ENCODE measurements around the gene SOX13.

Gene SOX13

DNA sequence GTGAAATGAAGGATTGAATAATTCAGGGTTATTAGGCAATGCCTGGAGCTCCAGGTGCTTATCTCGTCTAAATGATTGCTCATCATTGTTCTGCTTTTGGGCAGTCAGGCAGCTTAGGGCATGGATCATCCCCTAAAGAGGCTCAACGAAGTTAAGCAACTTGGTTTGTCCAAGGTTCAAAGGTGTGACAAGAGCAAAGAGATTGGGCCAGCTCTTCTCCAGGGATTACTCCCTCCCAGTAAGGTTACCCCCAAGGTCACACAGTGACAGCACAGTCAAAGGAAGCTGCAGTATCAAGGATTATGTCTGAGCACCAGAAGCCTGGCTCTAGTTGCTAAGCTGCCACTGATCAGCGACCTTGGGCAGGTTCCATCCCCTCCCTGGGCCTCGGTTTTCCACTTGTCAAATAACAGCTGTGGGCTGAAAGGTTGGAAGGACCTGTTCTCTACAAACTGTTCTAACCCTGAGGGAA lies 72.2 kb downstream of the SOX13 start:
- Histone ChIP-seq H2BK5ac (ENCODE audit: low read depth, low read length, poor library complexity) (no peak overlapping the region), H3K9me3 (ENCODE audit: insufficient read depth, low read depth, low read length) (no peaks in the 10 kb centered on the region), H3K18ac (ENCODE audit: low read length) (no peak overlapping the region), H3K4me3 (ENCODE audit: low read depth, low read length) (no peak overlapping the region), H3K79me1 (ENCODE audit: low read length) (no peaks in the 10 kb centered on the region), H2BK120ac (ENCODE audit: insufficient read depth, low read length, poor library complexity) (no peak overlapping the region), H2AFZ (ENCODE audit: insufficient read depth, low read length, poor library complexity) (no peak overlapping the region), H2AK5ac (ENCODE audit: low read length) (no peak overlapping the region), H3K4me1 (ENCODE audit: control insufficient read depth in 1 of 2, insufficient read depth in 2 of 2, low read length in 2 of 2) (no peaks in the 10 kb centered on the region), H3K14ac (ENCODE audit: low read length) (no peak overlapping the region), H3K4ac (ENCODE audit: low read depth, low read length) (no peak overlapping the region), H3K27me3 (ENCODE audit: insufficient read depth, low read length) (no peaks in the 10 kb centered on the region), H3K36me3 (ENCODE audit: control insufficient read depth in 1 of 2, insufficient read depth in 2 of 2, low read length in 2 of 2) (no peaks in the 10 kb centered on the region), H3K9ac (ENCODE audit: low read length) (no peak overlapping the region), H4K8ac (ENCODE audit: low read depth, low read length) (no peak overlapping the region), H3K4me2 (ENCODE audit: low read length) (no peak overlapping the region), H4K12ac (ENCODE audit: low read depth, low read length) (no peak overlapping the region), H3K23ac (ENCODE audit: low read length) (no peak overlapping the region), H4K91ac (ENCODE audit: low read depth, low read length) (no peak overlapping the region), H2BK12ac (ENCODE audit: low read length) (no peak overlapping the region), H3K27ac (ENCODE audit: low read depth, low read length) (no peak overlapping the region), H3K79me2 (ENCODE audit: control insufficient read depth, insufficient read depth, low read length, poor library complexity) (no peaks in the 10 kb centered on the region)
- no peak for DNase-seq
- no CpG with 5 or more reads among the region's 4 CpGs for WGBS (ENCODE audit: extremely low coverage, insufficient coverage, insufficient read length)

DNA sequence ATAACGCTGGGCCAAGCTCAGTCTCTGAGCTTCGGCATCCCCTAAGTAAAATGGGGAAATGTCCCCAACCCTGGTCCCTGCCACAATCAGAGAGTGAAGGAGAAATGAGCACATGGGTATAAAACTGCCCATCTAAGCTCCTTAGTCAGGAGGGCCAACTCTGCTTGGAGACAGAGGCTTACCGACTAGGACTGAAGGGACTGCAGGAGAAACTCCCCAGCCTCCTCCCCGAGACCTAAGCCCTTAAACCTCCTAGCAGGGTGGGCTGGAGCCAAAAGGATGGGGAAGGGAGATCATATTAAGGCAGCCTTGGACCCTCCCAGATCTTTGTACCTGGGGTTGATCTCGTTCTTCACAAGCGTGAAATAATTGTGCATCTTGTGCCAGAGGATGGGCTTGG lies 73.4 kb downstream of the SOX13 start:
- Histone ChIP-seq H3K79me2 (ENCODE audit: control insufficient read depth, insufficient read depth, low read length, poor library complexity) (no peaks in the 10 kb centered on the region), H3K18ac (ENCODE audit: low read length) (no peak overlapping the region), H2BK12ac (ENCODE audit: low read length) (no peak overlapping the region), H3K27me3 (ENCODE audit: insufficient read depth, low read length) (no peaks in the 10 kb centered on the region), H3K9me3 (ENCODE audit: insufficient read depth, low read depth, low read length) (no peaks in the 10 kb centered on the region), H3K4me2 (ENCODE audit: low read length) (no peak overlapping the region), H4K12ac (ENCODE audit: low read depth, low read length) (no peak overlapping the region), H4K8ac (ENCODE audit: low read depth, low read length) (no peak overlapping the region), H3K4ac (ENCODE audit: low read depth, low read length) (no peak overlapping the region), H3K4me3 (ENCODE audit: low read depth, low read length) (no peak overlapping the region), H3K36me3 (ENCODE audit: control insufficient read depth in 1 of 2, insufficient read depth in 2 of 2, low read length in 2 of 2) (no peaks in the 10 kb centered on the region), H3K79me1 (ENCODE audit: low read length) (no peaks in the 10 kb centered on the region), H2AK5ac (ENCODE audit: low read length) (no peak overlapping the region), H3K4me1 (ENCODE audit: control insufficient read depth in 1 of 2, insufficient read depth in 2 of 2, low read length in 2 of 2) (peaks cover 0 to under 1% of the 10 kb centered on the region in 2 experiments), H2BK120ac (ENCODE audit: insufficient read depth, low read length, poor library complexity) (no peak overlapping the region), H2BK5ac (ENCODE audit: low read depth, low read length, poor library complexity) (no peak overlapping the region), H3K14ac (ENCODE audit: low read length) (no peak overlapping the region), H2AFZ (ENCODE audit: insufficient read depth, low read length, poor library complexity) (no peak overlapping the region), H4K91ac (ENCODE audit: low read depth, low read length) (no peak overlapping the region), H3K9ac (ENCODE audit: low read length) (no peak overlapping the region), H3K27ac (ENCODE audit: low read depth, low read length) (no peak overlapping the region), H3K23ac (ENCODE audit: low read length) (no peak overlapping the region)
- WGBS (ENCODE audit: extremely low coverage, insufficient coverage, insufficient read length), result no CpG with 5 or more reads among the region's 6 CpGs
- DNase-seq, result no peak

DNA sequence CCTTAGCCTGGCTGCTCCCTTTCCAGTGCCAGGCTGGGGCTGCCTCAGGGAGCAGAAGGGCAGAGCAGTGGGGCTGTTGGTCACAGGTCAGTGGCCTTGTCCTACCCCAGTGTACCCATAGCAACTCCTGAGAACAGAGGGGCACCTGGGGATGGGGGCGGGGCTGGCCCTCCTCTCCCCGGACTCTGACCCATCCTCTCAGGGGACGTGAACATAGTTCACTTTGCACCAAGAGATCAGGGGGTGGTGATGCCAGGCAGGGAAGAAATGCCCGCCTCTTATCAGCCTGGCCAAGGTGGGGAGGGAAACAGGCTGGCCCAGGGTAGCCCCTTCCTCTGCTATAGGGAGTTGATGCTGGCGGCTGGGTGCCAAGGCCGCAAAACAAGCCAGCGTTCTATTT lies 74.0 kb downstream of the SOX13 start:
- H3K79me1 ChIP-seq (ENCODE audit: low read length), result peaks cover 4% of the 10 kb centered on the region
- no peak overlapping the region for H3K4me2 ChIP-seq (ENCODE audit: low read length)
- no peak overlapping the region for H3K14ac ChIP-seq (ENCODE audit: low read length)
- H2AFZ ChIP-seq (ENCODE audit: insufficient read depth, low read length, poor library complexity), result no peak overlapping the region
- no peak overlapping the region for H3K4ac ChIP-seq (ENCODE audit: low read depth, low read length)
- H3K4me1 ChIP-seq (ENCODE audit: control insufficient read depth in 1 of 2, insufficient read depth in 2 of 2, low read length in 2 of 2), result peaks cover 0 to 3% of the 10 kb centered on the region in 2 experiments
- no peak overlapping the region for H4K12ac ChIP-seq (ENCODE audit: low read depth, low read length)
- no peak overlapping the region for H2BK12ac ChIP-seq (ENCODE audit: low read length)
- no peak overlapping the region for H3K4me3 ChIP-seq (ENCODE audit: low read depth, low read length)
- no peak overlapping the region for H3K23ac ChIP-seq (ENCODE audit: low read length)
- H3K79me2 ChIP-seq (ENCODE audit: control insufficient read depth, insufficient read depth, low read length, poor library complexity), result peaks cover 2% of the 10 kb centered on the region
- whole genome bisulfite sequencing (ENCODE audit: extremely low coverage, insufficient coverage, insufficient read length), result no CpG with 5 or more reads among the region's 7 CpGs
- H3K9ac ChIP-seq (ENCODE audit: low read length), result no peak overlapping the region
- no peak overlapping the region for H2BK5ac ChIP-seq (ENCODE audit: low read depth, low read length, poor library complexity)
- no peak for DNase-seq
- H4K91ac ChIP-seq (ENCODE audit: low read depth, low read length), result no peak overlapping the region
- no peak overlapping the region for H2BK120ac ChIP-seq (ENCODE audit: insufficient read depth, low read length, poor library complexity)
- no peaks in the 10 kb centered on the region for H3K27me3 ChIP-seq (ENCODE audit: insufficient read depth, low read length)
- no peak overlapping the region for H3K18ac ChIP-seq (ENCODE audit: low read length)
- H3K27ac ChIP-seq (ENCODE audit: low read depth, low read length), result no peak overlapping the region
- H3K9me3 ChIP-seq (ENCODE audit: insufficient read depth, low read depth, low read length), result peaks cover 2% of the 10 kb centered on the region
- no peaks in the 10 kb centered on the region for H3K36me3 ChIP-seq (ENCODE audit: control insufficient read depth in 1 of 2, insufficient read depth in 2 of 2, low read length in 2 of 2)
- H4K8ac ChIP-seq (ENCODE audit: low read depth, low read length), result no peak overlapping the region
- H2AK5ac ChIP-seq (ENCODE audit: low read length), result no peak overlapping the region

DNA sequence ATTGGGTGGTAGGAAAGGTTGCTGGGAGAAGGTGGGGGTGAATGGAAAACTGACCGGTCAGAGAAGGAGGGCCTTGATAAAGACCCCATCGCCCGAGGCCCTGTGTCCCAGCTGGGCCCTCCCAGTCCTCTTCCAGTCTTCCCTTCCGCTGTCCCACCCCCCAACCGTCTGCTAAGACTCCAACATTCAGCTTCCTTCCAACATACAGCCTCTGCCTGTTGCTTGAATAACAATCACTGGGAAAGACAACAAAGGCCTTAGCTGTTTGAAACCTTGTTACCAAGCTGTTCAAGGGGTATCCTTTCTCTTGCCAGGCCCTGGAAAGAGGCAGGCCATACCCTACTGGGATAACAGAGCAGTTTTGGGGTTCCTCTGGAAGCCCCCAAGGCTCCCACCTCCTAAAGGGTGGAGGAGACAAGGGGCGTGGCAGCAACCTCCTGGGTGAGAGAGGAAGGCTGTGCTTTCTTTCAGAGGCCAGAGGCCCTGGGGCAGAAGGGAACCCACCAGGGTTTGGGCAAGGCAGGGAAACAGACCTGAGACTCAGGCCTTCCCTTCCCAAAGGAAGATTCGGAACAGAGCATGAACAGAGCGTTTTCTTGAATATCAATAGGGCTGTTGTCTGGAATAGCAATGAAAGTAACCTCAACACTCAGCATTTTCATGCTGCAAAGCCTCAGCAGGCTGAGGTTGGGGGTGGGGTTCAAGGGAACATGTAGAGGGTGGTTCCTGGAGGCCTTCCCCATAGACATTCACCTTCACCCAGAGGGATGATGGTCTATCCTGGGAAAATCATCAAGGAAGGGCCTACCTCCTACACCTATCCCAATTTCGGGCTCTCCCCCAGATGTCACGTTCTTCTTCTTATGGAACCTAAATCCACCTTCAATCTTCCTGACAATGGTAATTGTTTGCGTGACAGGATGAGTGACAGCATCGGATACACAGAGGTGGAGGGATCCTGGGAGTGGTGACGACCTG lies 74.8 kb downstream of the SOX13 start:
- Histone ChIP-seq H3K79me1 (ENCODE audit: low read length) (peaks cover 8% of the 10 kb centered on the region), H2AK5ac (ENCODE audit: low read length) (no peak overlapping the region), H2BK5ac (ENCODE audit: low read depth, low read length, poor library complexity) (no peak overlapping the region), H3K14ac (ENCODE audit: low read length) (no peak overlapping the region), H4K12ac (ENCODE audit: low read depth, low read length) (no peak overlapping the region), H3K9ac (ENCODE audit: low read length) (no peak overlapping the region), H3K27ac (ENCODE audit: low read depth, low read length) (no peak overlapping the region), H3K79me2 (ENCODE audit: control insufficient read depth, insufficient read depth, low read length, poor library complexity) (peaks cover 3% of the 10 kb centered on the region), H3K4me3 (ENCODE audit: low read depth, low read length) (no peak overlapping the region), H3K4me1 (ENCODE audit: control insufficient read depth in 1 of 2, insufficient read depth in 2 of 2, low read length in 2 of 2) (peaks cover 4 to 8% of the 10 kb centered on the region in 2 experiments), H3K36me3 (ENCODE audit: control insufficient read depth in 1 of 2, insufficient read depth in 2 of 2, low read length in 2 of 2) (no peaks in the 10 kb centered on the region), H3K4me2 (ENCODE audit: low read length) (no peak overlapping the region), H2BK12ac (ENCODE audit: low read length) (no peak overlapping the region), H3K4ac (ENCODE audit: low read depth, low read length) (no peak overlapping the region), H4K8ac (ENCODE audit: low read depth, low read length) (no peak overlapping the region), H2AFZ (ENCODE audit: insufficient read depth, low read length, poor library complexity) (no peak overlapping the region), H3K18ac (ENCODE audit: low read length) (no peak overlapping the region), H2BK120ac (ENCODE audit: insufficient read depth, low read length, poor library complexity) (no peak overlapping the region), H3K9me3 (ENCODE audit: insufficient read depth, low read depth, low read length) (peaks cover 5% of the 10 kb centered on the region), H4K91ac (ENCODE audit: low read depth, low read length) (no peak overlapping the region), H3K27me3 (ENCODE audit: insufficient read depth, low read length) (no peaks in the 10 kb centered on the region), H3K23ac (ENCODE audit: low read length) (no peak overlapping the region)
- no CpG with 5 or more reads among the region's 13 CpGs for WGBS (ENCODE audit: extremely low coverage, insufficient coverage, insufficient read length)
- DNase-seq, result no peak
